ENCODE measurements around the gene EEFSEC.
A peak's percentile ranks its signal among the peaks of the same experiment; 100 is the strongest.

EEFSEC gene

GRCh38 chr3:128275316-128276145 is 122.2 kb downstream of the EEFSEC start:
- DNase-seq: no peak

GRCh38 chr3:128276146-128276435 is 122.8 kb downstream of the EEFSEC start:
- no peak for DNase-seq

- no peak for DNase-seq
These were observed 123.4 kb downstream of the EEFSEC start for GRCh38 chr3:128276577-128277183.

- DNase-seq: no peak
These were observed 124.2 kb downstream of the EEFSEC start for GRCh38 chr3:128277378-128278069.

- DNase-seq: no peak
These were observed 124.8 kb downstream of the EEFSEC start for GRCh38 chr3:128278130-128278529.

GRCh38 chr3:128278761-128279600 is 125.7 kb downstream of the EEFSEC start:
- DNase-seq: no peak

- no peak for DNase-seq
These were observed 126.3 kb downstream of the EEFSEC start for GRCh38 chr3:128279601-128279880.

GRCh38 chr3:128280481-128281052 is 127.3 kb downstream of the EEFSEC start:
- no peak for DNase-seq

GRCh38 chr3:128281056-128281455 is 127.8 kb downstream of the EEFSEC start:
- no peak for DNase-seq

- DNase-seq: no peak
These were observed 128.4 kb downstream of the EEFSEC start for GRCh38 chr3:128281461-128282367.

- no peak for DNase-seq
These were observed 129.3 kb downstream of the EEFSEC start for GRCh38 chr3:128282380-128283196.

- no peak for DNase-seq
These were observed 130.1 kb downstream of the EEFSEC start for GRCh38 chr3:128283421-128283820.

GRCh38 chr3:128285042-128285966 is 132.0 kb downstream of the EEFSEC start:
- DNase-seq: no peak

GRCh38 chr3:128285967-128286321 is 132.7 kb downstream of the EEFSEC start:
- DNase-seq: no peak

- DNase-seq: no peak
These were observed 133.4 kb downstream of the EEFSEC start for GRCh38 chr3:128286691-128287090.

- DNase-seq: no peak
These were observed 133.9 kb downstream of the EEFSEC start for GRCh38 chr3:128287216-128287615.

GRCh38 chr3:128289534-128289933 is 136.3 kb downstream of the EEFSEC start:
- DNase-seq: no peak

GRCh38 chr3:128290484-128290883 is 137.2 kb downstream of the EEFSEC start:
- DNase-seq: no peak

- no peak for DNase-seq
These were observed 140.6 kb downstream of the EEFSEC start for GRCh38 chr3:128293930-128294329.

GRCh38 chr3:128294999-128295468 is 141.8 kb downstream of the EEFSEC start:
- DNase-seq: peak in 1 of 5 donors; percentile 9

Measured in T-helper 1 cell (primary cell).